Measurements from ENCODE around the gene CEP43.

DNA sequence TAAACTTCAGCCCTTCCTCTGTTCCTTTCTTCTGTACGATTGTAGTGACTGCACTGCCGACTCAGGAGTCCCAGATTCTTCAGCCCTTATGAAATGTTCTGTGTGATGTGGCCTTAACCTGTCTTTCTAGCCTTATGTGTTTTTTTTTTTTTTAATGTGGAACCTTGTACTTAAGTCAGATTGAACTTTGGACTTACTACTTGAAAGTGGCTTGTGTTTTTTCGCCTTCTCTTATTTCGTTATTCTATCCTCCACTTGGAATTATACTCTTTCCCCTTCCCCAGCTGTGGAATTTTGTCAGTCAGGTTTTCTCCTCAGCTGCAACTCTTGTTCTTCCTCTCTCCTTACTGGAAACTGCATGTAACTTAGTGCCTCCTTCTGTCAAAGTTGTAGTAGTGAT is 8.8 kb downstream of the CEP43 start:
- TF ChIP-seq GATA2 (IDR thresholded peaks at IDR 0.05; ENCODE audit: low read depth, low read length) (no peak), GATA3 (IDR thresholded peaks at IDR 0.05; ENCODE audit: low read depth, low read length) (no peak)
